HepG2 (cell line): ENCODE data around the gene TMEM74B. TPM values are rescaled to one million over a fixed set of nuclear protein-coding genes. Genes with fewer than 3 reads are reported as not detected.
A peak's percentile ranks its signal among the peaks of the same experiment; 100 is the strongest.

Source experiments
- ATAC-seq: fragments of 200-7000 bp; cut with Tn5 transposase; 3 replicates; pipeline ENCODE4 v1.9.1; 2020; ENCODE audit warnings: mild to moderate bottlenecking, moderate library complexity
- BruUV-seq: library from RNA; stranded (reverse); fragments of 400-500 nt; replicated peaks from 2 replicates; lab custom pipeline; 2021; lab: Mats Ljungman, UMichigan
- CTCF ChIA-PET: fragments of 300-600 bp; formaldehyde crosslinking; extraction: SDS; loops from one replicate; lab custom pipeline; 2021; ENCODE audit warnings: low total read pairs, inconsistent platforms, low intra/inter-chr PET ratio; lab: Yijun Ruan, JAX
- POLR2A ChIA-PET: fragments of 350-600 bp; sonication (Branson Sonifier 250); formaldehyde crosslinking; loops from one replicate; lab custom pipeline; 2020; ENCODE audit warnings: antibody characterized with exemption, inconsistent platforms; lab: Yijun Ruan, JAX
- DNase-seq: peaks from one replicate; pipeline ENCODE4 v3.0.0-alpha.2; 2015; ENCODE audit warnings: low spot score
- FAIRE-seq: peaks from 3 replicates; lab custom pipeline; 2011; peaks lifted over from hg19 to GRCh38; lab: Jason Lieb, UNC
- H2AFZ ChIP-seq: one replicate; pipeline ENCODE4 v1.6.1; 2011; ENCODE audit warnings: low read length, inconsistent platforms
- H3K27ac ChIP-seq: fragments of 300-600 bp; 3 replicates; pipeline ENCODE4 v1.8.0; 2011; ENCODE audit warnings: mixed run types, mild to moderate bottlenecking, mixed read lengths, low read length, inconsistent platforms; ENCODE audit not compliant: insufficient read depth; ENCODE audit errors: extremely low read length
- H3K27me3 ChIP-seq, 2 experiments: fragments of 200-600 bp in 1 of 2; 2 replicates in 1 of 2; 3 replicates in 1 of 2; pipeline versions ENCODE4 v1.6.0 to v1.8.0; 2011; ENCODE audit warnings: low read length in 2 of 2, mild to moderate bottlenecking in 2 of 2, moderate library complexity in 2 of 2, inconsistent platforms in 1 of 2; ENCODE audit not compliant: insufficient read depth in 2 of 2, control insufficient read depth in 1 of 2
- H3K36me3 ChIP-seq, 2 experiments: fragments of 200-600 bp in 1 of 2; replicated peaks in 1 of 2; 2 replicates in 1 of 2; 3 replicates in 1 of 2; pipeline versions ENCODE4 v1.5.1 to v1.8.0; 2011; ENCODE audit warnings: low read length in 2 of 2, inconsistent platforms in 1 of 2; ENCODE audit not compliant: insufficient read depth in 2 of 2, control insufficient read depth in 1 of 2
- H3K4me1 ChIP-seq: 2 replicates; pipeline ENCODE4 v1.5.1; 2012; ENCODE audit warnings: low read length, inconsistent platforms; ENCODE audit not compliant: insufficient read depth
- H3K4me2 ChIP-seq: 2 replicates; pipeline ENCODE4 v1.6.0; 2011; ENCODE audit warnings: low read depth, low read length, inconsistent platforms
- H3K4me3 ChIP-seq, 3 experiments: fragments of 200-600 bp in 1 of 3; sonication (generic), shearing (Covaris generic) in 1 of 3; replicated peaks in 1 of 3; 2 replicates each; pipeline ENCODE4 v1.5.1; 2011 to 2016; ENCODE audit warnings: low read length in 3 of 3, inconsistent platforms in 2 of 3, low read depth in 2 of 3, mild to moderate bottlenecking in 2 of 3, control low read depth in 1 of 3, mixed read lengths in 1 of 3; ENCODE audit not compliant: insufficient read depth in 1 of 3
- H3K79me2 ChIP-seq: one replicate; pipeline ENCODE4 v1.6.1; 2011; ENCODE audit warnings: low read length, inconsistent platforms; ENCODE audit not compliant: insufficient read depth
- H3K9ac ChIP-seq: 2 replicates; pipeline ENCODE4 v1.6.0; 2011; ENCODE audit warnings: mild to moderate bottlenecking, low read depth, low read length, inconsistent platforms; ENCODE audit not compliant: insufficient read depth
- H3K9me3 ChIP-seq: 2 replicates; pipeline ENCODE4 v1.5.1; 2012; ENCODE audit warnings: mild to moderate bottlenecking, low read length
- H4K20me1 ChIP-seq: 2 replicates; pipeline ENCODE4 v1.6.0; 2011; ENCODE audit warnings: inconsistent platforms, mild to moderate bottlenecking, low read length, moderate library complexity; ENCODE audit not compliant: insufficient read depth
- GZF1 ChIP-seq: sonication (generic); formaldehyde crosslinking; IDR thresholded peaks from 2 replicates; pipeline ENCODE4 v1.5.1; 2020; ENCODE audit warnings: mild to moderate bottlenecking, missing genetic modification reagents
- NRL ChIP-seq: sonication (generic); formaldehyde crosslinking; IDR thresholded peaks from 2 replicates; pipeline ENCODE4 v1.5.0; 2020; ENCODE audit warnings: missing genetic modification reagents, mild to moderate bottlenecking, moderate library complexity, borderline replicate concordance
- ZNF121 ChIP-seq: sonication (generic); formaldehyde crosslinking; IDR thresholded peaks from 2 replicates; pipeline ENCODE4 v1.5.0; 2020; ENCODE audit warnings: mild to moderate bottlenecking, missing genetic modification reagents
- ZNF496 ChIP-seq: sonication (generic); formaldehyde crosslinking; IDR thresholded peaks from 2 replicates; pipeline ENCODE4 v1.8.1; 2023; ENCODE audit warnings: mild to moderate bottlenecking, moderate library complexity, missing genetic modification reagents; ENCODE audit not compliant: insufficient replicate concordance
- WGBS: methylation state at CpG from one replicate; pipeline ENCODE4 v1.1.6; 2017; ENCODE audit warnings: low lambda C conversion rate; 5-methylcytosine and 5-hydroxymethylcytosine counted together
- in situ Hi-C: cut with HindIII; loops from 2 replicates; pipeline ENCODE4 v1.10.0; 2017; ENCODE audit warnings: low pct_unique_long_range_greater_than_20kb; ENCODE audit not compliant: extremely low pct_ligation_motif_present
- intact Hi-C: fragments of 100-400 bp; cut with micrococcal nuclease; formaldehyde crosslinking; loops from one replicate; pipeline ENCODE4 v1.10.0; 2022; ENCODE audit not compliant: unreplicated experiment
- polyA plus RNA-seq, 8 experiments: library from polyadenylated mRNA; depleted of rRNA in 3 of 8; stranded (reverse) in 7 of 8; unstranded in 1 of 8; fragments of >200 nt; fragmentation: Illumina TruSeq in 4 of 8; extraction: Trizol in 4 of 8; gene quantifications; 2 replicates each; pipeline versions ENCODE4 v1.2.1 to v1.2.3, GENCODE V29; 2011 to 2016; ENCODE audit warnings: low read depth in 4 of 8, missing spikeins in 1 of 8, mixed read lengths in 1 of 8; ENCODE audit not compliant: insufficient read depth in 1 of 8
- total RNA-seq, 5 experiments: library from RNA; depleted of rRNA; stranded (reverse); fragments of >200 nt; fragmentation: Illumina TruSeq; extraction: Trizol; gene quantifications; 2 replicates each; pipeline ENCODE4 v1.2.3, GENCODE V29; 2016; ENCODE audit warnings: low read depth in 1 of 5
- TF ChIP-seq, protein P1 (sequence below): sonication (generic); formaldehyde crosslinking; conservative IDR thresholded peaks from 2 replicates; pipeline ENCODE4 v1.8.1; 2023; ENCODE audit warnings: missing genetic modification reagents

Gene TMEM74B
- total and polyA plus RNA-seq, 2 of the 13 experiments (the other 11 are each of a cell fraction or from before 2014, with no cell fraction given), result 4.7 to 18.4 TPM

DNA sequence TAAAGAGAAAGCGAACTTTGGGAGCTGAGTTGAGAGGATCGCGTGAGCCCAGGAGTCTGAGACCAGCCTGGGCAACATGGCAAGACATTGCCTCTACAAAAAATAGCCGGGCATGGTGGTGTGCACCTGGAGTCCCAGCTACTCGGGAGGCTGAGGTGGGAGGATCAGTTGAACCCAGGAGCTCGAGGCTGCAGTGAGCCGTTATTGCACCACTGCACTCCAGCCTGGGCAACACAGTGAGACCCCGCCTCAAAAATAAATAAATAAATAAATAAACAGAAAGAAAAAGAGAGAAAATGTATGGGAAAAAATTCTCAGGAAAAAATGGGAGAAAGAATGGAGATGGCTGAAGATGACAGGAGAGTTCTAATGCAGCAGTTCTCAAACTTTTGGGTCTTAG is 21.0 kb upstream of the TMEM74B start:
- Histone ChIP-seq H3K27me3 (peaks cover 1 to 36% of the 10 kb centered on the region in 2 experiments; a peak in 3 of 5 replicates), H3K9ac (no peak overlapping the region), H3K4me2 (no peak overlapping the region), H3K9me3 (no peaks in the 10 kb centered on the region), H2AFZ (no peak overlapping the region), H3K4me1 (no peaks in the 10 kb centered on the region), H3K4me3 (no peak overlapping the region), H3K79me2 (no peaks in the 10 kb centered on the region), H4K20me1 (no peaks in the 10 kb centered on the region), H3K27ac (no peak overlapping the region), H3K36me3 (no peaks in the 10 kb centered on the region)
- intact Hi-C loops (no loop called here), in situ Hi-C loops (no loop called here)
- TF ChIP-seq ZNF121 (CRISPR knock-in tag) (0 out of 2 replicates have a peak, but pooled peaks have one; percentile 28), ZNF496 (no peak)
- ChIA-PET POLR2A (no interaction called here), CTCF (no interaction called here)
- FAIRE-seq (no peak), ATAC-seq (no peak), DNase-seq (no peak)
- 43% methylated on average over 8 of the region's 8 CpGs for WGBS
- no TSS peak for BruUV-seq

DNA sequence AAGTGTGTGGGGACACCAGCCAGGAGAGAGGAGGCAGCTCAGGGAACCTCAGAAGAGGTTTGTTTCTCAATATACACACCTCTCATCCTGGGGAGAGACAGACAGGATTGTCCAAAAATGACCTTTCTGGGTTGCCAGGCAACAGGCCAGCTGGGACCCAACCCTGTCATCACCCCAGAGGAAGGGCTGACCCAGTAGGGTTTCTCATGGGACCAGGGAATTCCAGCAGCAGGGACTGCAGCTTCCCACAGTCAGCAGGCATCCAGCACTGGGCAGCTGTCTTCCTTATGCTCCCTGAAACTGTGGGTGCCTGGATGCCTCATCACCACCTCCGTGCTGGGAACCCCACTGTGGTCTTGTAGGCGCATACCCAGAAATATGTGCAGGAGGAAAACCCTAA is 19.8 kb upstream of the TMEM74B start:
- FAIRE-seq, result no peak
- no peaks in the 10 kb centered on the region for H3K9me3 ChIP-seq
- no peak overlapping the region for H2AFZ ChIP-seq
- no peaks in the 10 kb centered on the region for H3K79me2 ChIP-seq
- no peak for DNase-seq
- no peak overlapping the region for H3K27ac ChIP-seq
- ATAC-seq, result no peak
- intact Hi-C loops (no loop called here), in situ Hi-C loops (no loop called here)
- H3K4me1 ChIP-seq, result no peaks in the 10 kb centered on the region
- TF ChIP-seq NRL (CRISPR knock-in tag), result 0 out of 2 replicates have a peak, but pooled peaks have one; percentile 28
- TF ChIP-seq, protein P1, sequence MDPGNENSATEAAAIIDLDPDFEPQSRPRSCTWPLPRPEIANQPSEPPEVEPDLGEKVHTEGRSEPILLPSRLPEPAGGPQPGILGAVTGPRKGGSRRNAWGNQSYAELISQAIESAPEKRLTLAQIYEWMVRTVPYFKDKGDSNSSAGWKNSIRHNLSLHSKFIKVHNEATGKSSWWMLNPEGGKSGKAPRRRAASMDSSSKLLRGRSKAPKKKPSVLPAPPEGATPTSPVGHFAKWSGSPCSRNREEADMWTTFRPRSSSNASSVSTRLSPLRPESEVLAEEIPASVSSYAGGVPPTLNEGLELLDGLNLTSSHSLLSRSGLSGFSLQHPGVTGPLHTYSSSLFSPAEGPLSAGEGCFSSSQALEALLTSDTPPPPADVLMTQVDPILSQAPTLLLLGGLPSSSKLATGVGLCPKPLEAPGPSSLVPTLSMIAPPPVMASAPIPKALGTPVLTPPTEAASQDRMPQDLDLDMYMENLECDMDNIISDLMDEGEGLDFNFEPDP (CRISPR knock-in tag), result 0 out of 2 replicates have a peak, but pooled peaks have one; percentile 44
- no peak for TF ChIP-seq GZF1
- no peak overlapping the region for H3K4me2 ChIP-seq
- H4K20me1 ChIP-seq, result no peaks in the 10 kb centered on the region
- ChIA-PET CTCF (no interaction called here), POLR2A (no interaction called here)
- peaks cover 1 to 31% of the 10 kb centered on the region in 2 experiments; a peak in 3 of 5 replicates for H3K27me3 ChIP-seq
- H3K9ac ChIP-seq, result no peak overlapping the region
- 40% methylated on average over 2 of the region's 2 CpGs for WGBS
- BruUV-seq, result no TSS peak
- no peaks in the 10 kb centered on the region for H3K36me3 ChIP-seq
- no peak overlapping the region for H3K4me3 ChIP-seq
